Measurements from ENCODE around the gene ARF1. TPM values are rescaled to one million over a fixed set of nuclear protein-coding genes. Genes with fewer than 3 reads are reported as not detected.

The ARF1 gene
- total and polyA plus RNA-seq, 2 of the 8 experiments (the other 6 are each of a cell fraction or from before 2014, with no cell fraction given), result 265 to 471 TPM

- TF ChIP-seq CBX8 (IDR thresholded peaks at IDR 0.05; ENCODE audit: borderline replicate concordance, low read depth, low read length) (no peak), RAD21 (IDR thresholded peaks at IDR 0.05 in 1 of 2, conservative IDR thresholded peaks at IDR 0.05 in 1 of 2; ENCODE audit: low read depth in 2 of 2, low read length in 2 of 2) (no peak), KDM1A (IDR thresholded peaks at IDR 0.05; ENCODE audit: borderline replicate concordance, low read length) (no peak), CHD2 (IDR thresholded peaks at IDR 0.05; ENCODE audit: low read length) (no peak), GTF2F1 (IDR thresholded peaks at IDR 0.05; ENCODE audit: borderline replicate concordance, low read depth, low read length) (no peak)
Observed at GRCh38 chr1:228112617-228113016, 30.1 kb downstream of the ARF1 start (continued).
